Astrocyte (in vitro differentiated cells and primary cell): ENCODE data around the gene TEFM.

Experiments used
- EZH2 ChIP-seq: IDR thresholded peaks from 2 replicates; pipeline ENCODE4 v1.6.1; 2012; ENCODE audit warnings: mild to moderate bottlenecking, low read length, inconsistent platforms; ENCODE audit not compliant: insufficient read depth
- TF ChIP-seq, protein P1 (sequence below): IDR thresholded peaks from 2 replicates; pipeline ENCODE4 v1.5.1; 2011; ENCODE audit warnings: low read depth, mild to moderate bottlenecking, inconsistent platforms, low read length, moderate library complexity; ENCODE audit not compliant: insufficient read depth

GRCh38 chr17:30915833-30916611 is 10.0 kb upstream of the TEFM start:
- TF ChIP-seq, protein P1, sequence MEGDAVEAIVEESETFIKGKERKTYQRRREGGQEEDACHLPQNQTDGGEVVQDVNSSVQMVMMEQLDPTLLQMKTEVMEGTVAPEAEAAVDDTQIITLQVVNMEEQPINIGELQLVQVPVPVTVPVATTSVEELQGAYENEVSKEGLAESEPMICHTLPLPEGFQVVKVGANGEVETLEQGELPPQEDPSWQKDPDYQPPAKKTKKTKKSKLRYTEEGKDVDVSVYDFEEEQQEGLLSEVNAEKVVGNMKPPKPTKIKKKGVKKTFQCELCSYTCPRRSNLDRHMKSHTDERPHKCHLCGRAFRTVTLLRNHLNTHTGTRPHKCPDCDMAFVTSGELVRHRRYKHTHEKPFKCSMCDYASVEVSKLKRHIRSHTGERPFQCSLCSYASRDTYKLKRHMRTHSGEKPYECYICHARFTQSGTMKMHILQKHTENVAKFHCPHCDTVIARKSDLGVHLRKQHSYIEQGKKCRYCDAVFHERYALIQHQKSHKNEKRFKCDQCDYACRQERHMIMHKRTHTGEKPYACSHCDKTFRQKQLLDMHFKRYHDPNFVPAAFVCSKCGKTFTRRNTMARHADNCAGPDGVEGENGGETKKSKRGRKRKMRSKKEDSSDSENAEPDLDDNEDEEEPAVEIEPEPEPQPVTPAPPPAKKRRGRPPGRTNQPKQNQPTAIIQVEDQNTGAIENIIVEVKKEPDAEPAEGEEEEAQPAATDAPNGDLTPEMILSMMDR = no peak
- no peak for TF ChIP-seq EZH2
